HG02852 (cell line): ENCODE measurements around the gene STARD8.
"Not testable (repeated sequence)": the region's sequence is repeated elsewhere in the genome, so short reads cannot be mapped to it uniquely, and the experiment has no call there.

ENCODE experiments used
- ATAC-seq: cut with Tn5 transposase; IDR thresholded peaks from one replicate; pipeline ENCODE4 v1.9.1; 2021; ENCODE audit warnings: mild to moderate bottlenecking, moderate library complexity; ENCODE audit not compliant: unreplicated experiment

The STARD8 gene

DNA sequence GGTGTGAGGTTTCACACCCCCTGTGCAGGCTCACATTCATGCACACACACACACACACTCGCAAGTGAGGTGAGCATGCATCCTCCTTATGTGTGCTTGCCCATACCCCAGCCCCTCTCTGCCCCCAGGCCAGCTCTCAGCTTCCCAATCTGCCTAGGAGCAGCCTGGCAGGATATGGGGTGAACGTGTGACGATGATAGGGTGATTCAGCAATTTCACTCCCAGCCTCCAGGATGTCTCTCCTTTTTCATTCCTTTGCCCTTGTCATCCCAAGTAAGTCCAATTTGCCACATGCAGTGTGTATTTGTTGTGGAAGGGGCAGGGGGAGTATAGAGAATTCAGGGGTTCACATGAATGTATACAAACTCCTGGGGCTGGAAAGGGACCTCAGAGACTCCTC lies 7.2 kb downstream of the STARD8 start:
- ATAC-seq: no peak

GRCh38 chrX:68656473-68656872 lies 9.0 kb downstream of the STARD8 start:
- ATAC-seq: not testable (repeated sequence)

- no peak for ATAC-seq
Measured at GRCh38 chrX:68658530-68658929, 11.1 kb downstream of the STARD8 start.

DNA sequence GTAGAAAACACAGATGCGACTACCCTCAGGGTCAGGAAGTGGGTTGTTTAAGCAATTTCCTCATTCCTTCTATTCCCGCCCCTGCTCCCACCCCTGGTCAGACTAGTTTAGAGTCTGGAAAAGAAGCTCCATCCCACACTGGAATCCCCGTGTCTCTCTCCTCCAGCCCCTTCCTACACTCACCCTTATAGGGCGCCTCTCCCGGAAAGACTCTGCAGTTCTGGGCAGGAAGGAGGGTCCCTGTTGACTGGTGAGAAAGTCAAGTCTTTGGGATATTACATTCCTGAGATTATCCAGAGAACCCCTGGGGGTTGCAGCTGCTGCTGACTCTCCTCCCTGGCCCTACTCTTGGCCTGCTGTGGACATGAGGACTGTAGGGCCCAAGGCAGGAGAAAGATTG lies 11.9 kb downstream of the STARD8 start:
- ATAC-seq: no peak

DNA sequence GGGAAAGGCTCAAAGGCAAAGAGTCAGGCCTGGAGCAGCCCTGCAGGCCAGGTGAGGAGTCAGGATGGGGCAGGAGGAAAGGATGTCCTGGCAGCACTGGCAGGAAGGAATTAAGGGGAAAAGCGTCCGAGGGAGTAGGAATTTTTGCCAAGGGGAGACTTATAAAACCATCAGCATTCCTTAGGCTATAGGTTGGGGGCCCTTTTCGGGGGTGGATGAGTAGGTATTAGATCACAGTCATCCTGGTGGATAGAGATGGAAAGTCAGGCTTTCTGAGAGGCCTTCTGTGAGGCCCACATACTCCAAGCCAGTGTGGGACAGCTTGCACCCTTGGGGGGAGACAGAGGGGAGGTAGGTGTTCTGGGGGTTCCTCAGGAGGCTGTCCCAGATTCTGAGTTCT lies 12.3 kb downstream of the STARD8 start:
- ATAC-seq: no peak

- ATAC-seq: no peak
Measured at GRCh38 chrX:68660746-68661145, 13.3 kb downstream of the STARD8 start.

DNA sequence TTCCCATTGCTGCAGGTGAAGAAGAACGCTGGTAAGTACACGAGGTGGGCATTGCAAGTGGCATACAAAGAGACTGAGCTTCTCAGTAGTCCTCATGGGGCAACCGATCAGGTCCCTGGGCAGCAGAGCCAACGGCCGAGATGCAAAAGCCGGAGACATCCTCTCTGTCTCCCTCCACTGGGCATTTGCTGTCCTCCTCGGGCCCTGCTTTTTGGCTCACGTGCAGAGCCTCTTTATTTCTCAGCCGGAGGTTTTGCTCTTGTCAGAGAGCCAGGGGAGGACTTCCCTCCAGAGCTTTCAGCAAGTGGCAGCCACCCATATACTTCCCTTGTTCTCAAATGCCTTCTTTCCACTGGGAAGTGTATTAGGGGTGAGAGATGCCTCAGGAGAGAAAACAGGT lies 18.0 kb downstream of the STARD8 start:
- no peak for ATAC-seq

- no peak for ATAC-seq
Measured at GRCh38 chrX:68666580-68666979, 19.1 kb downstream of the STARD8 start.

DNA sequence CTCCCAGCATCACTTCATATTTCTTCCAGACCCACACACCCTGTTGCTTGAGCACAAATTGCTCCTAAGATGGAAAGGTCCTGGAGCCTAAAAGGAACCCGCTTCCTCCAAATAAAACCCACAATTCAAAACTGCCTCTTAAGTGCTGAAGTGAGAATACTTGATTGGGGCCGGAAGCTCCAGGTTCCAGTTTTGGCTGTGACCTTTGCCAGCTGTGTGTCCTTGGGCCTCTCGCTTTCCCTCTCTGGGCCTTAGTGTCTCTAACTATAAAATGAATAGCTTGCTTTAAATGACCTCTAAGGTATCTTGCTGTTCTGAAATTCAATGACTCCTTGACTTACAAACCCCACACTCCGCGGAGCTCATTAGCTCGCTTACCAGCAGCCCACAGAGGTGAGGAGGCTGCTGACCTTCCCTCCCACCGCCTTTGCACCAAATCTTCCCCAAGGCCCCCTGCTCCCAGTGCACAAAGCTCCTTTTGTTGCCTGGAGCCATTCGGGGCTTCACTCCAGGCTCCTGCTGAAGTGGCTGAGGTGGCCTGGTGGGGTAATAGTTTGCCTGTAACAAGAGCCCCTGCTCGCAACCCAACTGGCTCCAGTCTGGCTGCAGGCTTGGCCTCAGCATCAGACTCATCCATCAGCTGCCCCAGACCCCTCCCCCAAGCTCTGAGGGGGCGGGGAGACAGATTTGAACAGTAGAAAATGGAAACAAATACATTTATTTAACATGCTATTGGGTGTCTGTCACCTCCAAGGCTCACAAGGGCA lies 21.8 kb downstream of the STARD8 start:
- no peak for ATAC-seq

- ATAC-seq: no peak
Measured at GRCh38 chrX:68669871-68670270, 22.4 kb downstream of the STARD8 start.

DNA sequence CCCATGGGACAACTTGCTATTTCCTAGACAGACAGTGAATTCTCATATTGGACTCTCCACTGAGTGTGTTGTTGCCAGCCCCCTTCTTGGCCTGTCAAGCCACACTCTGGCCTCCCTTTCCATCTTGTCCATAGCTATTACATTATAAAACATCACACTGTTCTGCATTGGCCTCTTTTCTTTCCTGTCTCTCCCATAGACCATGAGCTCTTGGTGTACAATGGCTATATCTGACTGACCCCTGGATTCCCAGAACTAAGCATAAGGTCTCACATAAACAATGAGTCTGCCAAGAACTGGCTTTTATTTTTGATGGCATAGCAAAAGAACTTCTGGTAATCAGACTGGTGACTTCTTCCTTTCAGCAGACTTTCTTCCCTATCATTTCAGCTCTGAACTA lies 23.8 kb downstream of the STARD8 start:
- no peak for ATAC-seq

- no peak for ATAC-seq
Measured at GRCh38 chrX:68672581-68673318, 25.3 kb downstream of the STARD8 start.

GRCh38 chrX:68675571-68675970 lies 28.1 kb downstream of the STARD8 start:
- ATAC-seq: no peak

DNA sequence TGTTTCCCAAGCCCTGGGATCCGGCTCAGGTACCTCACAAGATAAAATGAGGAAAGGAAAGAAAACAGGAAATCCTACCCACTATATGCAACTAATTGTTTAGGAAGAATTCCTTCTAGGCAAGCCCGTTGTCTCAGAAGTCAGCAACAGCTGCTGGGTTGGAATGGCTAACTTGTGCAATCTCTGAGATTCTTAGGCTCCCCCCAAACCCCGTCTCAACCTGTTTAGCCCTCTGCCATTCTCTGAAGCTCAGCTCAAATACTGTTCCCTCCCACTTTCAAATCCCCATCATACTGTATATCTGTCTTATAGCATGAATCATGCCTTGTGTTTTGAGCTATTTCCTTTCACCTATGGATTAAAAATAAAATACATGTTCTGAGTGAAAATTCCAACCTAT lies 28.9 kb downstream of the STARD8 start:
- no peak for ATAC-seq

GRCh38 chrX:68677998-68678397 lies 30.5 kb downstream of the STARD8 start:
- ATAC-seq: no peak

DNA sequence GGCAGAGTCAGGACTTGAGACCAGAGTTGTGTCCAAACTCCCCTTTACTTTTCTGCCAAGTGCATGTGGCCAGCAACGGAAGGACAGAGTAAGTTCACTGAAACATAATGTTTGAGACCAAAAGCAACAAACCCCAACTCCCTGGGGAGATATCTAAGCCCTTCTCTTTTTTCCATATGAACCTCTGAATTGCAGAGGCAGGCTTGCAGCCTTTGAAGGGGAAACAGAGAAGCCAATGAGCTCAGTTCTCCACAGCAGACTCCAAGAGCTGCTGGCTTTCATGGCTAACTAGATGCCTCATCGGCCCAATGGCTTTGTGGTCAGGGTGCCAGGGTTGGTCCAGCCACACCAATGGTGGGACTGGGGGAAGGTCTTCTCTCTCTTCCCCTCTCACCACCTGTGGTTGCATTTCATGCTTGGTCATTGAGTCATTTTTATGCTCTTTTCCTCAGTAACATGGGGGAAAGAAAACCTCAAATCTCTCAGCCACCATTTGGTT lies 34.0 kb downstream of the STARD8 start:
- ATAC-seq: no peak

GRCh38 chrX:68682790-68683189 lies 35.3 kb downstream of the STARD8 start:
- ATAC-seq: no peak

DNA sequence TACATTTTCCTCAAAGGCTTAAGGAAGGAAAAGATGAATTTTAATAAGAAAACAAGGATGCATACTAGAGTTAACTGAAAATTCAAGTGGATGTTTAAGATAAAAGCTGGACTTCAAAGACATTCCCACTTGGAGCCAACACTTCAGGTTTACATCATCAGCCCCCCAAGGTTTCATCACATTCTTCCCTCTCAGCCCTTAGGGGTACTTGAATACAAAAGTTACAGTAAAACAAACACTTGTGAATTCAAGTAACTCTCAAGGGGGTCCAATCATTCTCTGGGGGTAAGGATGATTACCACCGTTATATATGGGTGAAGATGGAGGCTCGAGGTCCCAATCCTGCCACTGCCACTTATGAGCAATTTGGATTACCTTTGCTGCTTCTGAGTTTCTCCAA lies 36.1 kb downstream of the STARD8 start:
- ATAC-seq: no peak

GRCh38 chrX:68684291-68684918 lies 36.9 kb downstream of the STARD8 start:
- ATAC-seq: no peak

- ATAC-seq: no peak
Measured at GRCh38 chrX:68684919-68685304, 37.4 kb downstream of the STARD8 start.

- no peak for ATAC-seq
Measured at GRCh38 chrX:68685685-68686084, 38.2 kb downstream of the STARD8 start.
